C4-2B (cell line): Measurements from ENCODE around the gene SSH2.

Experiments used
- ZFX ChIP-seq: fragments of 450-650 bp; IDR thresholded peaks from 2 replicates; pipeline ENCODE4 v1.6.1; 2017
- TF ChIP-seq, protein P1 (sequence below): fragments of 450-650 bp; conservative IDR thresholded peaks from 2 replicates; pipeline ENCODE4 v1.5.1; 2017; ENCODE audit warnings: mild to moderate bottlenecking

DNA sequence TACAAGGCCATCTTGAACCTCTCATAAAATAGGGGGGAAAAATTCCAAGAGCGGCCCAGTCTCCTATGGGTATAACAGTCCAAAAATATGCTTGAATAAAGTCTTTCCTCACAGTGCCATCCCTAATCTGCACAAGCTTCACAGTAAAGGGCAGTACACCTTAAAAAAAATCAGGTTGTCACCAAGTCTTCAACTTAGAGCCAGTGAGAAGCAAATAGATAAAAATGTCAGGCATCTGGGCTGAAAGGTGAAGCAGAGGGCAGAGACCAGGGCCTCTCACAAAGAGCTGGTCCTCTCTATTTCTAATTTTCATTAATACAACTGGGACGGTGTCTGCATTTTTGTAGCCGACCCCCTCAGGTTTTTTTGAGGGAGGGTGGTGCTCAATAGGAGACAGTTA, 82.9 kb downstream of the SSH2 start:
- TF ChIP-seq, protein P1, sequence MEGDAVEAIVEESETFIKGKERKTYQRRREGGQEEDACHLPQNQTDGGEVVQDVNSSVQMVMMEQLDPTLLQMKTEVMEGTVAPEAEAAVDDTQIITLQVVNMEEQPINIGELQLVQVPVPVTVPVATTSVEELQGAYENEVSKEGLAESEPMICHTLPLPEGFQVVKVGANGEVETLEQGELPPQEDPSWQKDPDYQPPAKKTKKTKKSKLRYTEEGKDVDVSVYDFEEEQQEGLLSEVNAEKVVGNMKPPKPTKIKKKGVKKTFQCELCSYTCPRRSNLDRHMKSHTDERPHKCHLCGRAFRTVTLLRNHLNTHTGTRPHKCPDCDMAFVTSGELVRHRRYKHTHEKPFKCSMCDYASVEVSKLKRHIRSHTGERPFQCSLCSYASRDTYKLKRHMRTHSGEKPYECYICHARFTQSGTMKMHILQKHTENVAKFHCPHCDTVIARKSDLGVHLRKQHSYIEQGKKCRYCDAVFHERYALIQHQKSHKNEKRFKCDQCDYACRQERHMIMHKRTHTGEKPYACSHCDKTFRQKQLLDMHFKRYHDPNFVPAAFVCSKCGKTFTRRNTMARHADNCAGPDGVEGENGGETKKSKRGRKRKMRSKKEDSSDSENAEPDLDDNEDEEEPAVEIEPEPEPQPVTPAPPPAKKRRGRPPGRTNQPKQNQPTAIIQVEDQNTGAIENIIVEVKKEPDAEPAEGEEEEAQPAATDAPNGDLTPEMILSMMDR = no peak
- no peak for TF ChIP-seq ZFX
